GM23338 (cell line): Measurements from ENCODE around the gene GRK5.

ENCODE experiments used
- CTCF ChIP-seq, 2 experiments: fragments of 200-600 bp in 1 of 2; sonication (generic) in 1 of 2; conservative IDR thresholded peaks; 2 replicates each; pipeline versions ENCODE4 v1.5.1 to v1.6.1; 2016 to 2017; ENCODE audit warnings: antibody characterized with exemption in 2 of 2, low read depth in 2 of 2, mild to moderate bottlenecking in 2 of 2, moderate library complexity in 1 of 2
- EZH2 ChIP-seq: fragments of 200-600 bp; sonication (generic); IDR thresholded peaks from one replicate; pipeline ENCODE4 v1.8.0; 2017; ENCODE audit warnings: antibody characterized with exemption, mild to moderate bottlenecking, low read depth; ENCODE audit not compliant: unreplicated experiment
- EZH2phosphoT487 ChIP-seq: fragments of 200-600 bp; sonication (generic); IDR thresholded peaks from one replicate; pipeline ENCODE4 v1.8.1; 2018; ENCODE audit warnings: antibody characterized with exemption; ENCODE audit not compliant: unreplicated experiment
- JUNB ChIP-seq: IDR thresholded peaks from one replicate; pipeline ENCODE4 v1.6.1; 2016; ENCODE audit warnings: antibody characterized with exemption; ENCODE audit not compliant: unreplicated experiment
- POLR2AphosphoS5 ChIP-seq: IDR thresholded peaks from 2 replicates; pipeline ENCODE4 v1.6.1; 2016; ENCODE audit warnings: antibody characterized with exemption, low read depth
- ZNF331 ChIP-seq: fragments of 250-450 bp; sonication (Bioruptor Pico); IDR thresholded peaks from 2 replicates; pipeline ENCODE4 v1.5.0; 2020; ENCODE audit warnings: low read depth, mild to moderate bottlenecking, moderate library complexity

GRCh38 chr10:119263951-119264617, 56.7 kb downstream of the GRK5 start:
- TF ChIP-seq CTCF (conservative IDR thresholded peaks at IDR 0.05; ENCODE audit: low read depth in 2 of 2): no peak
- no peak for TF ChIP-seq EZH2phosphoT487
- no peak for TF ChIP-seq JUNB
- TF ChIP-seq POLR2AphosphoS5: no peak
- TF ChIP-seq EZH2: no peak
- TF ChIP-seq ZNF331 (CRISPR knock-in tag): no peak
